GM12872 (cell line): Measurements from ENCODE around the gene NRDC.

Experiments used
- TF ChIP-seq, protein P1 (sequence below): IDR thresholded peaks from 3 replicates; pipeline ENCODE4 v1.5.1; 2011; ENCODE audit warnings: low read depth, mild to moderate bottlenecking, low read length, moderate library complexity; ENCODE audit not compliant: insufficient read depth

The NRDC gene

GRCh38 chr1:51919684-51920083 lies 41.2 kb upstream of the NRDC start:
- TF ChIP-seq, protein P1, sequence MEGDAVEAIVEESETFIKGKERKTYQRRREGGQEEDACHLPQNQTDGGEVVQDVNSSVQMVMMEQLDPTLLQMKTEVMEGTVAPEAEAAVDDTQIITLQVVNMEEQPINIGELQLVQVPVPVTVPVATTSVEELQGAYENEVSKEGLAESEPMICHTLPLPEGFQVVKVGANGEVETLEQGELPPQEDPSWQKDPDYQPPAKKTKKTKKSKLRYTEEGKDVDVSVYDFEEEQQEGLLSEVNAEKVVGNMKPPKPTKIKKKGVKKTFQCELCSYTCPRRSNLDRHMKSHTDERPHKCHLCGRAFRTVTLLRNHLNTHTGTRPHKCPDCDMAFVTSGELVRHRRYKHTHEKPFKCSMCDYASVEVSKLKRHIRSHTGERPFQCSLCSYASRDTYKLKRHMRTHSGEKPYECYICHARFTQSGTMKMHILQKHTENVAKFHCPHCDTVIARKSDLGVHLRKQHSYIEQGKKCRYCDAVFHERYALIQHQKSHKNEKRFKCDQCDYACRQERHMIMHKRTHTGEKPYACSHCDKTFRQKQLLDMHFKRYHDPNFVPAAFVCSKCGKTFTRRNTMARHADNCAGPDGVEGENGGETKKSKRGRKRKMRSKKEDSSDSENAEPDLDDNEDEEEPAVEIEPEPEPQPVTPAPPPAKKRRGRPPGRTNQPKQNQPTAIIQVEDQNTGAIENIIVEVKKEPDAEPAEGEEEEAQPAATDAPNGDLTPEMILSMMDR: no peak

DNA sequence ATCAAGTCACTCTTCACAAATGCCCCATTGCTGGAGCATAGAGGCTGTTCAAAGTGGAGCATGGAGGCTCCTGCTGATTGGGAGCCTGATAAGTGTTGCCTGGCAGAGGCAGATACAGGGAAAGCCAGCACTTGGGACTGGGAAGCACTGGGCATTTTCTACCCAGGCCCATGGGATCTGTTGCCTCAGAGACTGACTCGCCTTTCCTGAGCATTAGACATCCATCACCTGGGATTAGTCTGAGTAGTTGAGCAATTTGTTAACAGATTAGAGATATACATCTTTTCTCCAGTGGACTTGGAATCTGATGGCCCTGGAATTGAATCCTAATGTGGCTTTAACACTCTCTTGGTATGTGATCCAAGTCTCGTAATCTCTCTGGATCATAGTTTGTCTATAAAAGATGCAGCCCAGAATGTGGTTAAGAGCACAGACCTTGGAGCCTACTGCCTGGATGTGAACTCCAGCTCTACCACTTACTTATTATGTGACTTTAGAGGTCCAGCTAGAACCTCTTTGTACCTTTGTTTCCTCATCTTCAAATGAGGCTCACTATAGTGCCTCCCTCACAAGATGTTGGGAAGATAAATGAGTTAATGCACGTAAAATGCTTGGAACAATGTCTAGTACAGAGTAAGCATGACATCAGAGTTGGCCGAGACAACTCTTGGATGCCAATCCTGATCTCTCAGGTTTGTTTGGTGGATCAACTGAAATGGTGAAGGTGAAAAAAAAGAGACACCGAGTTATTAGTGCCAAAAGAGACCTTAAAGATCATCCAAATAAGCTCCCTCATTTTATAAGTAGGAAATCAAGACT lies 38.3 kb upstream of the NRDC start:
- TF ChIP-seq, protein P1: no peak

DNA sequence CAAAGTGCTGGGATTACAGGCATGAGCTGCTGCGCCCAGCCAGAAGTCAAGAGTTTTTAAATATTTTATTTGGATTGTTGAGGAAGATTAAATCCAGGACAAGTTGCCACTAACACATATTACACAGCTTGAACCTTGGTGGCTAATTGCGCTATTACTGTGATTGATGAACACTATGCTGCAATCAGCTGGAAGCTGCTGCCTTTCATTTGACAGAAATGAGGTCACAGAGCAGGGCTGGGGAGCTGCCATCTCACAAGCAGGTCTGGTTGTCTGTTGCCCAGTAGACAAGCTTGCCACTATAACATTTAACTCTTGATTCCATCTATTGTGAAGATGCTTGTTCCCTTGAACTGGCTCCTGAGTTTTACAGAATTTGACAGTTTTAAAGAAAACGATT lies 37.4 kb upstream of the NRDC start:
- TF ChIP-seq, protein P1: no peak

DNA sequence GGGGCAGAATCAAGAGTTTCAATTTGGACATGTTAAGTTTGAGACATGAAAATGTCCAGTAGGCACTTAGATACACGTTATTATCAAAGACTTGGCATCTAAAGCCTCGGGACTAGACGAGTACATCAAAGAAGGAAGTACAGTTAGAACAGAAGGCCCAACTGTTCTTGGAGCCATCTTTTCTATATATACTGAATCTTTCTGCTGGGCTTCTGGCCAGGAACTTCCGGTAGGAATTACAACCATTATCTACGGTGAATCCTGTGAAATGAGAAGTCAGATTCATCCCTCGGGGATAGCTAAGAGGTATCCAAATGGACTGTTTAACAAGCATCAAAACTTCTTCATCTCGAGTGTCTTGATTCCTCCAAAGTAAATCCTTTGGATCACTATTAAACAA lies 34.4 kb upstream of the NRDC start:
- TF ChIP-seq, protein P1: no peak

DNA sequence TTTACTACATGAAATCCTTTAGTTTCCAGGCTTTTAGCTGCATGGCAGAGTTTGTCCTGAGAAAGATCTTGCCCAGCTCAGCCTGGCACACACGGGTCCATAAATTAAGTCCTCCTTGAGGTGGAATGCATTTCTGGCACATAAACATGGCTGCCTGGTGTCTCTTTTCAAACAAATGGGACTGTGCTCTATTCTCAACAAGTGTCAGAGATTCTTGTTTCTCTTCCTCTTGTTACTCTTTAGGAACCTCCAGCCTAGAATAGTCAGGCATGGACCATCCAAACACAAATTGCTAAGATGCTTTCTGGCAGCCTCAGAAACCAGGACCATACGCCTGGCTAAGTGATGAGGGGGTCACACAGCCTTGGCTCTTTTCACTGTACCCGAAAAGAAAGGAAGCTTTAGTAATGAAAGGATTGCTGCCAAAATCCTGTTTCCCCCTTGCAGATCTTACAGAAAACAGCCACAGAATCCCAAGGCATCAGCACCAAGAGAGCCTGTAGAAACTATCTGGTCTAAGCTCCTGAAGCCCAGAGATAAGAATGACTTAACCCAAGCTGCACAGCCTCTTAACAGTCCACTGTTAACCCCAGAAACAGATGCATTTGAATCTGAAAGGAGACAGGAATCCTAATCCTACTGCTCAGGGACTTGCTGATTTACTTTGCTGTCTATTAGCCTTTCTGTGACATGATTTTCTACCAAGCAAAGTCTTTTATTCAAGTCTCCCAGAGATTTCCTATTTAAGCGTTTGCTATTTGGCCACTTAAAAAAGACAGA lies 31.9 kb upstream of the NRDC start:
- TF ChIP-seq, protein P1: no peak

DNA sequence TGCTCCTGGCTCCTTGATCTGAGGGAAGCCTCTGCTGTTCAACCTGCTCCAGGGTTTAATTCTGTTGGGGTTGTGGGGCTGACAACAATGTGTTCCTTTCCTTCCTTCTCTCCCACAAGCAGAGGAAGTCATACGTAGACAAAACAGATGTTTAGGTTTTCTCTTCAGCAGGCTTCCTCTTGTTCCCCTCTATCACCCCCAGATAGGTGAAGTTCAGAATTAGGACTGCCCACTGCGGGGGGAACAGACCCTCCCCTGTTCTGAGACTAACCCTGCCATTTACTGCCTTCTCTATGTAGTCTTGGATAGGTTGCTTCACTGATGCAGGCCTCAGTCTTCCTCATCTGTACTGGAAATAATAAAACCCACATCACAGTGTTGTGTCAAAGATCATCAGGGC lies 30.0 kb upstream of the NRDC start:
- TF ChIP-seq, protein P1: no peak

- TF ChIP-seq, protein P1: no peak
These were observed 28.7 kb upstream of the NRDC start for GRCh38 chr1:51907079-51907702.
